ENCODE data around the gene GPATCH3. TPM values are rescaled to one million over a fixed set of nuclear protein-coding genes. Genes with fewer than 3 reads are reported as not detected.
"Not testable (repeated sequence)": the region's sequence is repeated elsewhere in the genome, so short reads cannot be mapped to it uniquely, and the experiment has no call there.

Gene GPATCH3
- total RNA-seq, 1 experiment from 2014 or later: 7.7 TPM

- in situ Hi-C loops (cut with HindIII; ENCODE audit: low pct_unique_long_range_greater_than_20kb, low sequenced_read_pairs): no loop called here
- peak; percentile 61 for DNase-seq (ENCODE audit: low read depth, low spot score)
Measured at GRCh38 chr1:26887125-26887524, 13.1 kb downstream of the GPATCH3 start.

- in situ Hi-C loops (cut with HindIII; ENCODE audit: low pct_unique_long_range_greater_than_20kb, low sequenced_read_pairs): no loop called here
- DNase-seq (ENCODE audit: low read depth, low spot score): no peak
Measured at GRCh38 chr1:26882696-26883463, 17.4 kb downstream of the GPATCH3 start.

- DNase-seq (ENCODE audit: low read depth, low spot score); in situ Hi-C loops (cut with HindIII; ENCODE audit: low pct_unique_long_range_greater_than_20kb, low sequenced_read_pairs): not testable (repeated sequence)
Measured at GRCh38 chr1:26881611-26882010, 18.7 kb downstream of the GPATCH3 start.

- in situ Hi-C loops (cut with HindIII; ENCODE audit: low pct_unique_long_range_greater_than_20kb, low sequenced_read_pairs): no loop called here
Measured at GRCh38 chr1:26879793-26880192, 20.5 kb downstream of the GPATCH3 start.

GRCh38 chr1:26877326-26877725 lies 22.9 kb downstream of the GPATCH3 start:
- in situ Hi-C loops (cut with HindIII; ENCODE audit: low pct_unique_long_range_greater_than_20kb, low sequenced_read_pairs): no loop called here
- DNase-seq (ENCODE audit: low read depth, low spot score): no peak

More at GRCh38 chr1:26879793-26880192, 20.5 kb downstream of the GPATCH3 start:
- no peak for DNase-seq (ENCODE audit: low read depth, low spot score)

- no peak for DNase-seq (ENCODE audit: low read depth, low spot score)
- in situ Hi-C loops (cut with HindIII; ENCODE audit: low pct_unique_long_range_greater_than_20kb, low sequenced_read_pairs): no loop called here
Measured at GRCh38 chr1:26874896-26875295, 25.4 kb downstream of the GPATCH3 start.

GRCh38 chr1:26873097-26873496 lies 27.2 kb downstream of the GPATCH3 start:
- DNase-seq (ENCODE audit: low read depth, low spot score); in situ Hi-C loops (cut with HindIII; ENCODE audit: low pct_unique_long_range_greater_than_20kb, low sequenced_read_pairs): not testable (repeated sequence)

GRCh38 chr1:26864610-26865480 lies 35.4 kb downstream of the GPATCH3 start:
- peak; percentile 94 for DNase-seq (ENCODE audit: low read depth, low spot score)
- in situ Hi-C loops (cut with HindIII; ENCODE audit: low pct_unique_long_range_greater_than_20kb, low sequenced_read_pairs): no loop called here

GRCh38 chr1:26863685-26864077 lies 36.6 kb downstream of the GPATCH3 start:
- no peak for DNase-seq (ENCODE audit: low read depth, low spot score)
- in situ Hi-C loops (cut with HindIII; ENCODE audit: low pct_unique_long_range_greater_than_20kb, low sequenced_read_pairs): no loop called here

- peak; percentile 13 for DNase-seq (ENCODE audit: low read depth, low spot score)
- in situ Hi-C loops (cut with HindIII; ENCODE audit: low pct_unique_long_range_greater_than_20kb, low sequenced_read_pairs): no loop called here
Measured at GRCh38 chr1:26862781-26863684, 37.2 kb downstream of the GPATCH3 start, which contains the start of gene SFN. Gene SFN, plus strand, starts transcription at chr1:26863149. Its CDS starts 64 bp downstream, at chr1:26863213.

- DNase-seq (ENCODE audit: low read depth, low spot score): no peak
- in situ Hi-C loops (cut with HindIII; ENCODE audit: low pct_unique_long_range_greater_than_20kb, low sequenced_read_pairs): no loop called here
Measured at GRCh38 chr1:26861889-26862378, 38.3 kb downstream of the GPATCH3 start.

- peak; percentile 37 for DNase-seq (ENCODE audit: low read depth, low spot score)
- in situ Hi-C loops (cut with HindIII; ENCODE audit: low pct_unique_long_range_greater_than_20kb, low sequenced_read_pairs): no loop called here
Measured at GRCh38 chr1:26861286-26861701, 39.0 kb downstream of the GPATCH3 start.

GRCh38 chr1:26858891-26859640 lies 41.2 kb downstream of the GPATCH3 start:
- DNase-seq (ENCODE audit: low read depth, low spot score): no peak
- in situ Hi-C loops (cut with HindIII; ENCODE audit: low pct_unique_long_range_greater_than_20kb, low sequenced_read_pairs): no loop called here

GRCh38 chr1:26858160-26858559 lies 42.1 kb downstream of the GPATCH3 start:
- no peak for DNase-seq (ENCODE audit: low read depth, low spot score)
- in situ Hi-C loops (cut with HindIII; ENCODE audit: low pct_unique_long_range_greater_than_20kb, low sequenced_read_pairs): no loop called here

GRCh38 chr1:26857473-26858060 lies 42.7 kb downstream of the GPATCH3 start:
- in situ Hi-C loops (cut with HindIII; ENCODE audit: low pct_unique_long_range_greater_than_20kb, low sequenced_read_pairs): no loop called here
- DNase-seq (ENCODE audit: low read depth, low spot score): no peak

All from SK-MEL-5 (cell line).